Body of pancreas (tissue), 4 donors: ENCODE data around the gene TAMALIN.

ENCODE experiments used
- CTCF ChIP-seq, 7 experiments: fragments of 450-650 bp in 4 of 7; fragments of 200-600 bp in 3 of 7; sonication (generic) in 3 of 7; IDR thresholded peaks; one replicate each; pipeline ENCODE4 v1.5.1; 2016 to 2019; ENCODE audit warnings: antibody characterized with exemption in 7 of 7
- POLR2A ChIP-seq, 3 donors: fragments of 450-650 bp; IDR thresholded peaks; one replicate each; pipeline ENCODE4 v1.6.1; 2016; ENCODE audit warnings: antibody characterized with exemption in 3 of 3, mild to moderate bottlenecking in 2 of 3

- TF ChIP-seq POLR2A (IDR thresholded peaks at IDR 0.05), result no peak
- TF ChIP-seq CTCF (IDR thresholded peaks at IDR 0.05), result no peak
Observed at GRCh38 chr12:52038447-52038846, 31.7 kb downstream of the TAMALIN start.
